ENCODE results near the gene SIGLEC14.
"Not testable (repeated sequence)": the region's sequence is repeated elsewhere in the genome, so short reads cannot be mapped to it uniquely, and the experiment has no call there.

The SIGLEC14 gene

GRCh38 chr19:51675911-51676565 is 29.4 kb upstream of the SIGLEC14 start:
- DNase-seq (ENCODE audit: low read depth in 4 of 4, low spot score in 1 of 4), result not testable (repeated sequence)

- no peak for DNase-seq (ENCODE audit: low read depth in 4 of 4, low spot score in 1 of 4)
Observed at GRCh38 chr19:51668216-51668615, 21.6 kb upstream of the SIGLEC14 start.

- no peak for DNase-seq (ENCODE audit: low read depth in 4 of 4, low spot score in 1 of 4)
Observed at GRCh38 chr19:51664997-51665396, 18.4 kb upstream of the SIGLEC14 start.

GRCh38 chr19:51664131-51664530 is 17.5 kb upstream of the SIGLEC14 start:
- no peak for DNase-seq (ENCODE audit: low read depth in 4 of 4, low spot score in 1 of 4)

GRCh38 chr19:51663650-51664049 is 17.0 kb upstream of the SIGLEC14 start:
- DNase-seq (ENCODE audit: low read depth in 4 of 4, low spot score in 1 of 4), result no peak

DNA sequence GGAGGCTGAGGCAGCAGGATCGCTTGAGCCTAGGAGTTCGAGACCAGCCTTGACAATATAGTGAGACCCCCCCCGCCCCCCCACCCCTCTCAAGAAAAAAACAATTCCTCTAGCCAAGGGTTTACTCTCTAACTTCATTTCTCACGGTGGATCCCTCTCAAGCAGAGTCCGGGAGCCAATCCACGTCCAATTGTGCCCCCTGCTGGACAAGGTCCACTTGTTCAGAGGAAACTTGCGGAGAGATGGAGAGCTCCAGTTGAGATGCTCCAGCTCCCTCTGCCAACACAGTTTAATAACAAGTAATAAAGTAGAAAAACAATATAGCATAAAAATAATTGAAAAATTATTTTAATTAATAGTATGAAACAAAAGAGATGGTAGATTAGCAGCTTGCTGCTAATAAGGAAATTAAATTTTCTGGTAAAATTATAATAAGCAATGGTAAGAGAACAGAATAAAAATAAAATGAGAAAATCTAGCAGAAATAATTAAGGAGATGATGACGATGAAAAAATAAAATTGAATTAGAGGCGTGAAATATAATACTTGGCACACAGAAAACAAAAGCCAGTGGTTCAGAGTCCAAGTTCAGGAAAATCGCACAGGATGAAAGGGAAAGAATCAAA is 14.5 kb upstream of the SIGLEC14 start:
- peak; percentile 25 to 59 (median 45) for DNase-seq (ENCODE audit: low read depth in 4 of 4, low spot score in 1 of 4)

- DNase-seq (ENCODE audit: low read depth in 4 of 4, low spot score in 1 of 4), result no peak
Observed at GRCh38 chr19:51654783-51655182, 8.2 kb upstream of the SIGLEC14 start.

GRCh38 chr19:51653162-51653561 is 6.5 kb upstream of the SIGLEC14 start:
- no peak for DNase-seq (ENCODE audit: low read depth in 4 of 4, low spot score in 1 of 4)

DNA sequence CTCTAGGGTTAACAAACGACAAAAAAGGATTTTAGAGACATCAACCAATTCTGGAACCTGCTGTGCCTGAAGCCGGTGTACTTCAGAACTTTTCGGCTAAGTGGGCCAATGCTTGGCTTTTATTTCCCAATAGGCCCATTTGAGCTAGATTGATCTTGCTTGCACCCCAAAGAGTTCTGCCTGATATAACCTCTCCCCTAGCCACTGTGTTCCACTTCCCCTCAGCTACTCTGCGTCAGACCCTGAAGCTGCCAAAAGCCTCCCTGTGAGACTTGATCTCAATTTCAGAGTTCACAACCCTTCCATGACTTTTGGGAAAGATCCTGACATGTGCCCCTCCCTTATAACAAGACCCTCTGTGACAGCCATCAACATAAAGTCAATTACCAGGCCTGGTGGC is 5.6 kb upstream of the SIGLEC14 start:
- no peak for DNase-seq (ENCODE audit: low read depth in 4 of 4, low spot score in 1 of 4)

DNA sequence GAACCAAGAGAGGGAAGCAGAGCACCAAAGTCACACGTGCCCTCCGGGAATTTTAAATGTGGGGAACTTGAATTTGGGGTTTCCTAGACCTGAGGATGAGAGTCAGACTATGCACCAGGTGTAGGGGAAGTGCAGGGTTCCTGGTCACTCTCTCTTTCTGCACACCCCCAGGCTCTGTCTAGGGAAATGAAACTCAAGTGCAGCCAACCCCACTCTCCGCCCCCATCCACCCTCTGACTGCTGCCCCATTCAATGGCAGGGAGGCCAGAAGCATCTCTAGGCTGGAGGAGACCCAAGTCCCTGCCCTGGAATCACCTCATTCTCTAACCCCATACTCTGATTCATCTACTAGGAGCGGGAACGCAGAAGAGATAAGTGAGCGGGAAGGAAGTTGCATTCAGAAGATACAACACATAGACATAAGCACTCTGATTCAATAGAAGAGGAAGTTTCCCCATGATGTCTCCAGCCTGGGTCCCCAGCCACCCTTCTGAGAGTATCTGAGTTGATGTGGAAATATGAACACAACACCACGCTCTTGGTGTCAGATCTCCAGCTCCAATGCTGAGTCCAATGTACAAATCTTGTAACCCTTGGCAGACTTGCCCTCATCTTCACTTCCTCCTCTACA is 4.7 kb upstream of the SIGLEC14 start:
- DNase-seq (ENCODE audit: low read depth in 4 of 4, low spot score in 1 of 4), result no peak

DNA sequence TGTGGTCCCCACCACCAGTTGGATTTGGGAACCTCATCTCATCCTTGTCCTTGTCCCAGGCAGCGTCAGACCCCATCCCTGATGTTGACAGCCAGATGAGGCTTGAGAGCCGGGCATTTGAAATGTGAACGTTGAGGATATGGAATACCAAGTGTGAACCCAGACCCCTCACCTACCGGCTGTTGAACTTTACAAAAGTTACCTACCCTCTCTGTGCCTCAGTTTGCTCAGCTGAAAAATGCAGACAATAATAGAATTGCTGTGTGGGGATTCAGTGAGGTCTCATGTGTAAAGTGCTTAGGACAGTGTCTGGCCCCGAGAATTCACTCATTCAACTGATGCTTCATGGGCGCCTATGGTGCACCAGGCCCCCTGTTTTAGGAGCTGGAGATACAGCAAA is 693 bp upstream of the SIGLEC14 start:
- no peak for DNase-seq (ENCODE audit: low read depth in 4 of 4, low spot score in 1 of 4)

DNA sequence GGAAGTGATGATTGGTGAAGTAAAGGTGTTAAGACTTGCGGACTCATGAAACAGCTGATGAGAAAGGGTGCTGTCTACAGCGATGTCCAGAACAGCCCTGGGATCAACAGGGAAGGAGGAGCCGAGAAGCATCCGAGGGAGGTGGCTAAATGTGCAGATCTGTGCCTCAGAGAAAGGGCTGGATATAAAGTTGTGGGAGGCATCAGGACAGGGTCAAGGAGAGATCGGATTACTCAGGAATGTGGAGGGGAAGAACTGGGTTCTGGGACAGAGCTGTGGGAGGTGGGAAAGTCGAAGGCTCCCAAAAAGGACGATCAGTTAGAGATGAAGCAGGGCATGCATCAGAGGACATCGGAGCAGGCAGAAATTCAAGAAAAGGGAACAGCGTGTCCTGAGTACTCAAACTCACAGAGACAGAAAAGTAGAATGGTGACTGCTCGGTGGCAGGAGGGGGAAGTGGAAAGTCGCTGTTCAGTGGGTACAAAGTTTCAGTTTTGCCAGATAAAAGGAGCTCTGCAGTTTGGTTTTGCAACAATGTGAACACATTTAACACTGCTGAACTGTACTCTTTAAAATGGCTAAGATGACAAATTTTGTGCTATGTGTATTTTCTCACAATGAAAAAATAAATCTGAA is 1.9 kb downstream of the SIGLEC14 start:
- DNase-seq (ENCODE audit: low read depth in 4 of 4, low spot score in 1 of 4), result no peak

DNA sequence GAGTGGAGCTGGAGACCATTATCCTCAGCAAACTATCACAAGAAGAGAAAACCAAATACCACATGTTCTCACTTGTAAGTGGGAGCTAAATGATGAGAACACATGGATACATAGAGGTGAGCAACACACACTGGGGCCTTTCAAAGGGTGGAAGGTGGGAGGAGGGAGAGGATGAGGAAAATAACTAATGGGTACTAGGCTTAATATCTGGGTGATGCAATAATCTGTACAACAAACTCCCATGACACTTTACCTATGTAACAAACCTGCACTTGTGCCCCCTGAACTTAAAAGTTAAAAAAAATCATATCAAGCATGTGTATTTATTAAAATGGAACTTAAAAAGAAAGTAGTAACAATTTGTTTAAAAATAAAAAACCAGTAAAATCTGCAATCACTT is 5.0 kb downstream of the SIGLEC14 start:
- no peak for DNase-seq (ENCODE audit: low read depth in 4 of 4, low spot score in 1 of 4)

DNA sequence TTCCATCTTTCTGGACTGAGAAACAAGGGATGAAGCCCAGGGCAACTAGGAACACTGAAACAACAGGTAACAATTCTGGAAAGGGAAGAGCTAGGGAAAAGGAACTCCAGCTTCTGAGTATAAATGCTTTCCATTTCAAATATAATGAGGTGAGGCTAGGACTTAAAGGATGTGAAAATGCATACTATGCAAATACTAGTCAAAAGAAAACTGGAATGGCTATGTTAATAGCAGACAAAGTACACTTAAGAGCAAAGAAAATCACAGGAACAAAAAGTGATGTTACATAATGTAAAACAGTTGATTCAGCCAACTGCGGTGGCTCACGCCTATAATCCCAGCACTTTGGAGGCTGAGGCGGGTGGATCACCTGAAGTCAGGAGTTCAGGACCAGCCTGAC is 6.2 kb downstream of the SIGLEC14 start:
- DNase-seq (ENCODE audit: low read depth in 4 of 4, low spot score in 1 of 4), result no peak

DNA sequence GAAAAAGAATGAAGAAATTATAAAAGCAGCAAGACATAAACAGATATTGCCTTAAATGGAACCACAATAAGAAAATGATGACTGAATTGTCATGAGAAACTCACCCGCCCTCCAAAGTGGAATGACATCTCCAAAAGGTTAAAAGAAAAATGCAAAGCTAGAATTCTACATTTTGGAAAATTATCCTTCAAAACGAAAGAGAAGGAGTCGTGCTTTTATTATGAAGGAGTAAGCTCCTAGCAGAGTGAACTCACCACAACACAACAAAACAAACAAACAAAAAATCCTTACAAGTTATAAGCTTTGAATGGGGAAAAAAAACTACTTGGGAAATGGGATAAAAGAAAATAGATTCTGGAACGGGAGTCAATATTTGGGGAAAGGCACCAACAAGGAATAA is 6.7 kb downstream of the SIGLEC14 start:
- DNase-seq (ENCODE audit: low read depth in 4 of 4, low spot score in 1 of 4), result no peak

DNA sequence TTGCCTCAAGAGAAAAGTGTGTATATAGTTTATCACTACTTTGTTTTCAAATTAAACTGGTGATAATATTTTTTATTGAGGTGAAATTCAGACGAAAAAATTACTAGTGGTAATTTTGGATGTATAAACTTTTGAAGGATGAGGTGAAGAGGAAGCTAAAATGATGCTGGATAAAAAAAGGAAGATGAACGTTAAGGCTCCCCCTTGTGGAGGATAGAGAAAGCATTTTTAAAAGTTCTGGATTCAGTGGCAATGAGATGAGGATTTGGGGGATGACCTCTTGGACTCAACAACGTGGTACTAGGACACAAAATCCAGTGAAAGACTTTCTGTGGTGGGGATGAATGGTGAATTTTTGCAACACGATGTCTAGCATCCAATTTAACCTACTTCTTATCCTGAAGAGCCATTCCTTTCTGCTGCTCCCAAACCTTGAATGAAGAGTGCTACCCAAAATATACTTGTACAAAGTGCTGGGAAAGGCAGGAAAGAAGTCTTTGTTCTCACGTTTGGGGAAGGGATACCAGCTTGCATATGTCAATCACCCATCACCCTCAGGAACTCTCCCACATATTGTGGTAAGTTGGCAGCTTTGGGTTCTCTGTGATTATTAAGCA is 9.2 kb downstream of the SIGLEC14 start:
- DNase-seq (ENCODE audit: low read depth in 4 of 4, low spot score in 1 of 4), result no peak

GRCh38 chr19:51632126-51632525 is 14.5 kb downstream of the SIGLEC14 start:
- no peak for DNase-seq (ENCODE audit: low read depth in 4 of 4, low spot score in 1 of 4)

GRCh38 chr19:51630315-51630714 is 16.3 kb downstream of the SIGLEC14 start, which contains the start of gene SIGLEC5:
Gene SIGLEC5, minus strand, starts transcription at chr19:51630401. Its CDS starts 66 bp downstream, at chr19:51630335.
- not testable (repeated sequence) for DNase-seq (ENCODE audit: low read depth in 4 of 4, low spot score in 1 of 4)

DNA sequence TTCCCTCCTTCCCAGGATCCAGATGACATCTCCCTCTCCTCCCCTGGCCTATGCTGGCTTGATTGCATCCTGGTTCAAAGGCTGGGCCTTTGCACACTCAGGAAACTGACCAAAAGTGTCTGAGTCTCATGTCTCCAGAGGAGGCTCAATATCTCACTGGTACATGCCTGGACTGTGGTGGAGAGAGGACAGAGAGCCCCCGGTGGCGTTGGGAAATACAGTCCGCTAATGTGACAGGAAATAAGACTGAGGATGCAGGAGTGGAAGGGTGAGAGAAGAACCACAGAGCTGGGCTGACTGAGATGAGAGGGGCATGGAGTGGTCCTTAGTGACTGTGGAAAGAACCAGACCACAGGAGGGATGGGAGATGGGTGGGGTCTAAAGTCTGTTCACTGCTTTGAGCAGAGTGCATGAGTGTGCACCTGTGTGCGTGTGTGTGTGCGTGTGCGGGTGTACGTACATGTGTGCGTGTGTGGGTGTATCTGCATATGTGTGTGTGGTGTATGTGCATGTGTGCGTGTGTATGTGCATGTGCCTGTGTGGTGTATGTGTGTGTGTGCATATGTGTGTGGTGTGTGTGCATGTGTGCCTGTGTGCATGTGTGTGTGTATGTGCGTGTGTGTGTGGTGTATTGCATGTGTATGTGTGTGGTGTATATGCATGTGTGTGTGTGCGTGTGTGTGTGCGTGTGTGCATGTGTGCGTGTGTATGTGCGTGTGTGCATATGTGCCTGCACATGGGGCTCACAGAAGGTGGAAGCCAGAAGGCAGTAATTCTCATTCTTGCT is 18.3 kb downstream of the SIGLEC14 start:
- no peak for DNase-seq (ENCODE audit: low read depth in 4 of 4, low spot score in 1 of 4)

DNA sequence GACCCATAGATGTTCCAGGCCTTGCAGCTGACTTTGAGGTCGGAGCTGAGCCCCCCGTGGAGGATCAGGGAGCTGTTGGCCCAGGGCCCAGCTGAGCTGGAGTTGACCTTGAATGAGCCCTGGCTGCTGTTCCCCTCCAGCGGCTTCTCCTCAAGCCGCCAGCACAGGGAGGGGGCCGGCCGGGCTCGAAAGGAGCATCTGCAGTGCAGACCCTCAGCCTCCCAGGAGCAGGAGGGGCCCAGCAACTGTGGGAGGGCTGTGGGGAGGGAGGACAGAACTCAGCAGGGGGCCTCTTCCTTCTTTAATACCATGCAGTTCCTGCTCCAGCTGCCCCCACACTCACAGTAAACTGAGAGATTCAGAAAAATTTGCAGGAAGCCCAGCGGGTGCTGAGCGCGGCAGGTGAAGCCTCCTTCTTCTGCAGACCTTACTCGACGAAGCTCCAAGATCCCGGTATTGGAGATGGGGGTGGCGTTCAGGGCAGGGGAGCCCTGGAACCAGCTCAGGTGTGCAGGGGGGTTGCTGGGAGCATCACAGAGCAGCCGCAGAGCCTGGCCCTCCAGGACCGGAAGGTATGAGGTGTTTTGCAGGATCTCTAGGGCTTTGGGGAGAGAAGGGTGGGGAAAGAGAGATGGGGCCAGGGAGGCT is 19.0 kb downstream of the SIGLEC14 start:
- no peak for DNase-seq (ENCODE audit: low read depth in 4 of 4, low spot score in 1 of 4)

Measured in stimulated activated CD4-positive, alpha-beta T cell treated with anti-CD3 and anti-CD28 coated beads, Interleukin-1b, Interleukin-23, amount 100 ng/mL, for 24 hours (primary cell).